Measurements from ENCODE around the gene MFNG.

The MFNG gene

GRCh38 chr22:37508431-37508992 lies 22.3 kb upstream of the MFNG start:
- Histone ChIP-seq H3K4me3 (no peak overlapping the region), H3K9me3 (no peaks in the 10 kb centered on the region), H3K4me1 (peaks cover 0 to 14% (median 0%) of the 10 kb centered on the region in 4 donors), H3K36me3 (peaks cover 0 to 30% (median 0%) of the 10 kb centered on the region in 3 donors), H3K27ac (no peak overlapping the region), H3K27me3 (peaks cover 0 to 20% of the 10 kb centered on the region in 2 donors)
- intact Hi-C loops (cut with DNase I; ENCODE audit: low total_unique reads), result no loop called here
- DNase-seq, result no peak
- TF ChIP-seq, protein P1, sequence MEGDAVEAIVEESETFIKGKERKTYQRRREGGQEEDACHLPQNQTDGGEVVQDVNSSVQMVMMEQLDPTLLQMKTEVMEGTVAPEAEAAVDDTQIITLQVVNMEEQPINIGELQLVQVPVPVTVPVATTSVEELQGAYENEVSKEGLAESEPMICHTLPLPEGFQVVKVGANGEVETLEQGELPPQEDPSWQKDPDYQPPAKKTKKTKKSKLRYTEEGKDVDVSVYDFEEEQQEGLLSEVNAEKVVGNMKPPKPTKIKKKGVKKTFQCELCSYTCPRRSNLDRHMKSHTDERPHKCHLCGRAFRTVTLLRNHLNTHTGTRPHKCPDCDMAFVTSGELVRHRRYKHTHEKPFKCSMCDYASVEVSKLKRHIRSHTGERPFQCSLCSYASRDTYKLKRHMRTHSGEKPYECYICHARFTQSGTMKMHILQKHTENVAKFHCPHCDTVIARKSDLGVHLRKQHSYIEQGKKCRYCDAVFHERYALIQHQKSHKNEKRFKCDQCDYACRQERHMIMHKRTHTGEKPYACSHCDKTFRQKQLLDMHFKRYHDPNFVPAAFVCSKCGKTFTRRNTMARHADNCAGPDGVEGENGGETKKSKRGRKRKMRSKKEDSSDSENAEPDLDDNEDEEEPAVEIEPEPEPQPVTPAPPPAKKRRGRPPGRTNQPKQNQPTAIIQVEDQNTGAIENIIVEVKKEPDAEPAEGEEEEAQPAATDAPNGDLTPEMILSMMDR (IDR thresholded peaks at IDR 0.05), result no peak

- Histone ChIP-seq H3K36me3 (peaks cover 0 to 30% (median 0%) of the 10 kb centered on the region in 3 donors), H3K9me3 (no peaks in the 10 kb centered on the region), H3K4me3 (no peak overlapping the region), H3K27ac (no peak overlapping the region), H3K27me3 (peaks cover 0 to 20% of the 10 kb centered on the region in 2 donors), H3K4me1 (peaks cover 0 to 11% (median 0%) of the 10 kb centered on the region in 4 donors)
- TF ChIP-seq, protein P1 (IDR thresholded peaks at IDR 0.05), result no peak
- intact Hi-C loops (cut with DNase I; ENCODE audit: low total_unique reads), result no loop called here
- DNase-seq, result no peak
Measured at GRCh38 chr22:37507731-37508130, 21.5 kb upstream of the MFNG start.

GRCh38 chr22:37505989-37506388 lies 19.8 kb upstream of the MFNG start:
- peaks cover 0 to 20% of the 10 kb centered on the region in 2 donors for H3K27me3 ChIP-seq
- no peak overlapping the region for H3K4me3 ChIP-seq
- H3K27ac ChIP-seq, result no peak overlapping the region
- TF ChIP-seq, protein P1 (IDR thresholded peaks at IDR 0.05), result no peak
- peaks cover 0 to 16% (median 9%) of the 10 kb centered on the region in 4 donors for H3K4me1 ChIP-seq
- no peaks in the 10 kb centered on the region for H3K9me3 ChIP-seq
- H3K36me3 ChIP-seq, result peaks cover 0 to 30% (median 0%) of the 10 kb centered on the region in 3 donors
- intact Hi-C loops (cut with DNase I; ENCODE audit: low total_unique reads), result no loop called here
- no peak for DNase-seq

DNA sequence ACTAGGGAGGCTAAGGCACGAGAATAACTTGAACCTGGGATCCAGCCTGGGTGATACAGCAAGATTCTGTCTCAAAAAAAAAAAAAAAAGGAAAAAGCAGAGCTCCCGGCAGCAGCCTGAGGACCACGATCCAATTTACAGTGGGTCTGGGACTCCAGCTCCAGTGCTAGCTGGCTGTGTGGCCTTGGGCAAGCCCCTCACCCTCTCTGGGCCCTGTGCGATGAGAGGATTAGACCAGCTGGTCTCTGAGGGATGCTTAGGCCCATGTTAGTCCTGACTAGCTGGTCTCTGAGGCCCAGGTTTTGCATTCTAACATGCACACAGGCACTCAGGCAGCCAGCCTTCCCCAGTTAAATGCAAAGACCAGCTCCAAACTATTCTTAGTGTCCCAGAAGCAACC lies 19.4 kb upstream of the MFNG start:
- intact Hi-C loops (cut with DNase I; ENCODE audit: low total_unique reads), result no loop called here
- Histone ChIP-seq H3K9me3 (no peaks in the 10 kb centered on the region), H3K27me3 (peaks cover 0 to 20% of the 10 kb centered on the region in 2 donors), H3K4me1 (peaks cover 0 to 17% (median 9%) of the 10 kb centered on the region in 4 donors), H3K4me3 (no peak overlapping the region), H3K27ac (no peak overlapping the region), H3K36me3 (peaks cover 0 to 30% (median 0%) of the 10 kb centered on the region in 3 donors)
- DNase-seq, result no peak
- TF ChIP-seq, protein P1 (IDR thresholded peaks at IDR 0.05), result no peak

DNA sequence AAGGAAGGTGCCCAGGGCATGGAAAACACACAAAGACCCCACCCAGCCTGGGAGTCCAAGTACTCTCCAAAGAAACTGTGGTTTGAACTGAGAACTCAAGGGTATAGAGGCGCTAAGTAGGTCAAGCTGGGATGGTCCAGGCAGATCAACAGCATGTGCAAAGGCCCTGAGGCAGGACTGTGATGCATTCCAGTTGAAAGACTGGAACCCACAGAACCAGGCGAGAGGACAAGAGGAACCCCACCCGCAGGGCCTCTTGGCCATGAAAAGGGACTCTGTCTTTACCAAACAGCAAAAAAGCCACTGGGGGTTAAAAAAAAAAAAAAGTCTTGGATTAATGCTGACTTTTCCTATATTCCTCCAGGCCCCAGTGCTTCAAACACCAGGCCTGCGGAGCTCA lies 18.8 kb upstream of the MFNG start:
- no peak overlapping the region for H3K27ac ChIP-seq
- H3K27me3 ChIP-seq, result peaks cover 0 to 17% of the 10 kb centered on the region in 2 donors
- peaks cover 0 to 30% (median 0%) of the 10 kb centered on the region in 3 donors for H3K36me3 ChIP-seq
- TF ChIP-seq, protein P1 (IDR thresholded peaks at IDR 0.05), result no peak
- DNase-seq, result no peak
- intact Hi-C loops (cut with DNase I; ENCODE audit: low total_unique reads), result no loop called here
- H3K4me3 ChIP-seq, result no peak overlapping the region
- no peaks in the 10 kb centered on the region for H3K9me3 ChIP-seq
- peaks cover 0 to 17% (median 9%) of the 10 kb centered on the region in 4 donors for H3K4me1 ChIP-seq

All from tibial artery (tissue), 4 donors.